Neural progenitor cell (in vitro differentiated cells): Measurements from ENCODE around the gene IDE.

ENCODE experiments used
- EZH2 ChIP-seq: fragments of 200-600 bp; sonication (generic); IDR thresholded peaks from 2 replicates; pipeline ENCODE4 v1.6.1; 2017; ENCODE audit warnings: antibody characterized with exemption, mild to moderate bottlenecking, moderate library complexity
- TF ChIP-seq, protein P1 (sequence below): fragments of 200-600 bp; sonication (generic); IDR thresholded peaks from 2 replicates; pipeline ENCODE4 v1.5.1; 2017; ENCODE audit warnings: antibody characterized with exemption, mild to moderate bottlenecking

- no peak for TF ChIP-seq EZH2
- TF ChIP-seq, protein P1, sequence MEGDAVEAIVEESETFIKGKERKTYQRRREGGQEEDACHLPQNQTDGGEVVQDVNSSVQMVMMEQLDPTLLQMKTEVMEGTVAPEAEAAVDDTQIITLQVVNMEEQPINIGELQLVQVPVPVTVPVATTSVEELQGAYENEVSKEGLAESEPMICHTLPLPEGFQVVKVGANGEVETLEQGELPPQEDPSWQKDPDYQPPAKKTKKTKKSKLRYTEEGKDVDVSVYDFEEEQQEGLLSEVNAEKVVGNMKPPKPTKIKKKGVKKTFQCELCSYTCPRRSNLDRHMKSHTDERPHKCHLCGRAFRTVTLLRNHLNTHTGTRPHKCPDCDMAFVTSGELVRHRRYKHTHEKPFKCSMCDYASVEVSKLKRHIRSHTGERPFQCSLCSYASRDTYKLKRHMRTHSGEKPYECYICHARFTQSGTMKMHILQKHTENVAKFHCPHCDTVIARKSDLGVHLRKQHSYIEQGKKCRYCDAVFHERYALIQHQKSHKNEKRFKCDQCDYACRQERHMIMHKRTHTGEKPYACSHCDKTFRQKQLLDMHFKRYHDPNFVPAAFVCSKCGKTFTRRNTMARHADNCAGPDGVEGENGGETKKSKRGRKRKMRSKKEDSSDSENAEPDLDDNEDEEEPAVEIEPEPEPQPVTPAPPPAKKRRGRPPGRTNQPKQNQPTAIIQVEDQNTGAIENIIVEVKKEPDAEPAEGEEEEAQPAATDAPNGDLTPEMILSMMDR: no peak
These were observed 83.5 kb downstream of the IDE start for GRCh38 chr10:92490387-92490786.
